NCI-H1105 treated with DMSO at 0.1 percent for 48 hours (cell line): Measurements from ENCODE around the gene PHACTR2.
"Not testable (repeated sequence)": the region's sequence is repeated elsewhere in the genome, so short reads cannot be mapped to it uniquely, and the experiment has no call there.

Source experiments
- DNase-seq: peaks from one replicate; lab custom pipeline; 2025; lab: John Stamatoyannopoulos, UW

PHACTR2 gene

GRCh38 chr6:143766185-143766553, 88.4 kb downstream of the PHACTR2 start:
- DNase-seq: no peak

DNA sequence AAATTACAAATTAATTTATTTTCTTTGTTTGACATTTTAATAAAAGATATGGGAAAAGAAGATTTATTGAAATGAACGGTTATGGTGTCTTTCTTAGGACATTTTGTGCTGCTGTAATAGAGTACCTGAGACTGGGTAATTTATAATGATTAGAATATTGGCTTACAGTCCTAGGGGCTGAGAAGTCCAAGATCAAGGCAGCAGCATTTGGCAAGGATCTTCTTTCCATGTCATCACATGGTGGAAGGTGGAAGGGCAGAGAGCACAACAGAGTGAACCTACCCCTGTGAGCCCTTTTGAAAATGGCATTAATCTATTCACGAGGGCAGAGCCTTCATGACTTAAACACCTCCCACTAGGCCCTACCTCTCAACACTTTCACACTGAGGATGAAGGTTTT, 89.7 kb downstream of the PHACTR2 start:
- DNase-seq: no peak

DNA sequence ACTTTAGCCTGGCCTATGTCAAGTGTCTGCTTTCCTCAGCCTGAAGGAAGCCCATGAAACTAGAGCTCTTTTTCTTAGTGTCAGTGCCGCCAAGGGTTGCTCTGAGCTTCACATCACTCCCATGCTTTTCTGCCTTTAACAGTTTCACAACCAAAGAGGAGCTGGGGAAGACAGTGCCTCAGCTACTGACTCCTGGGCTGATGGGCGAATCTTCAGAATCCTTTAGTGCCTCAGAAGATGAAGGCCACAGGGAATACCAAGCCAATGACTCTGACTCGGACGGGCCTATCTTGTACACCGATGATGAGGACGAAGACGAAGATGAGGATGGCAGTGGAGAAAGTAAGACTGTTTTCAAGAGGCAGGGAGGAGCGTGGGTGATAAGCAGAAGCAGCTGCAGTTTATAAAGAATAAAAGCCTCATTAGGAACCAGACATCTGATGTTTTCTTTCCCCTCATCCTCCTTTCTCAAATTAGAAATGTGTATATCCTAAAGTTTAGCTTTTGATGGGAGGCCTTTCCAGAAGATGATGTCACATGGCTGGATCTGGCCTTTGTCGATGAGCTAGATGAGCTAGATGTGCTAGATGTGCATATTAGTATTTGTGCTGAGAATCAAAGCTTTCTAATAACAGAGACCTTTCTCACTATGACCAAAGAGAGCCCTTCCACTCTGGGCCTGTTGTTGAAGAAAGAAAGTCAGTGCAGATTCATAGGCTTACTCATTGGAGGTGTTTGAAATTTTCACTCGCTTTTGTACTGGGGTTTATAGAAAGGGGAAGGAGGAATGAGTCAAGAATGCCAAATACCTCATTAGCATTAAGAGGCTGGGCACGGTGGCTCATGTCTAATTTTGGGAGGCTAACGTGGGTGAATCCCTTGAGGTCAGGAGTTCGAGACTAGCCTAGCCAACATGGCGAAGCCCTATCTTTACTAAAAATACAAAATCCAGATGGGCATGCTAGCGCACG, 94.6 kb downstream of the PHACTR2 start:
- DNase-seq: no peak

DNA sequence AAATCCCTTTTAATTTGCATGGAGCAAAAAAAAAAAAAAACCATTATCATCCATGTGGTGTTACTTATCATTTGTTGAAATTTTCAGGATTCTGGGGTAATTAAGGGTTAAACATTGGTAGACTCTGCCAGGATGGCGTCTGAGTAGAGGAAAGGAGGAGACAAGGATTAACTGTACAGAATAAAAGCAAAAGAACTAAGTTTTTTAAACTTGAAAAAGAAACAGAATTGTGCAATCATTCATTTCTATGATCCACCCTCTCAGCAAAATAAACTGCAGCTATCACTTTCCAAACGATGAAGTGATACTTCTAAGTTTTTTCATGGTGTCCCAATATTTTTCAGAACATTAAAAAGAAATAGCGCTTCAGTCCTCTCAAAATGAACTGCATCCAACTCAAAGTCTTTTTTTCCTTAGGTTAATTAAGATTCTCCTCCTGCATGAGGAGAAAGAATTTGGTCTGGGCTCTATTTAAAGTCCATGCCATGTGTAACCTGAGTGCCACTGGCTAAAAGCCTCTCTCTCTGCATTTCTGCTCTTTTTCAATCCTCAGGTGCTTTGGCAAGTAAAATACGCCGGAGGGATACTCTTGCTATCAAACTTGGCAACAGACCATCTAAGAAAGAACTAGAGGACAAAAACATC, 95.9 kb downstream of the PHACTR2 start:
- DNase-seq: no peak

DNA sequence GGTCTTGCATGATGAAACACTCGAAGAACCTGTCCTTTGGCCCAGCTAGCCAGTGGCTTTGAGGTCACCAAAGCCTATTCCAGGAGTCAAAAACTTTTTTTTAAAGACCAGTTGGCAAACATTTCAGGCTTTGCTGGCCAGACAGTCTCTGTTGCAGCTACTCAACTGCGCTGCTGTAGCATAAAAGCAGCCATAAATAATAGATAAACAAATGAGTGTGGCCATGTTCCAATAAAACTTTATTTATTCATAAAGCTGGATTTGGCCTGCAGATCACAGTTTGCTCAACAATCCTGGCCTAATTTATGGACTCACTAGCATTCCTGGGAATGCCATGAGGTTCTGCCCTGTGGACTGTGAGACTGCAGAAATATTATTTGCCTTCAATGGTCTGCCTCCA, 96.6 kb downstream of the PHACTR2 start:
- no peak for DNase-seq

DNA sequence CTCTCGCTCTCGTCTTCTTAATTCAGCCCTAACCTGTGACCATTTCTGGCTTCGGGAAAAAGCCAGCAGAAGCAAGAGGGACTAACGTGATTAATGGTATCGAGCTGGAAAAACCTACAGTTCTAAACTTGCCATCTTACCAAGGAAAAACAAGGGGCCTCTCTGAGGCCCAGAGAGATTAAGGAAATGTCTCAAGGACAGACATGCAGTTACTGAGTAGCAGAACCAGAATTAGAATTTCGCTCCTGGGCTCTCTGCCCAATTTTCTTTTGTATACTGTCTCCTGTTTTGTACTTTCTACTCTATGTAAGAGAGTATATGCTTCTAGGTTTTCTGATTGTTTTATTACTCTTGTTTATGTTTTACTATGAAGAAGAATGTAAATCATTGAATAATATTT, 97.6 kb downstream of the PHACTR2 start:
- no peak for DNase-seq

DNA sequence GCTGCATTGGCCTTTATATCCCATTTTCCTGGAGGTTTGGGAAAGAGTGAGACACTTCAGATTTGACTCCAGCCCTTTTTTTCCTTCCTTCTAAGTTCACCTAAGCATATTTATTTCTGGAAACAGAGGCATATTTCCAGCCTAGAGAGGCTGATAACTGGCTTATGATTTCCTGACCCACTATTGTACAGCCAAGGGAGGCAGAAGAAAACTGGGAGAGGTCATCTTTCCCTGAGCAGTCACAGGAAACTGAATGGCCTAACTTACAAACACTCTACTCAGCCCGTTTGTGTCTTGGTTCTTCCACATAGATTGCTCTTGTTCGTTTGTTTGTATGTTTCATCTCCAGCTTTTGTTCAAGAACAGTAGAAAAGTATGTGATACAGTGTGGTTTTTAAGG, 101.2 kb downstream of the PHACTR2 start:
- no peak for DNase-seq

- DNase-seq: no peak
Observed at GRCh38 chr6:143782481-143782880, 104.7 kb downstream of the PHACTR2 start.

DNA sequence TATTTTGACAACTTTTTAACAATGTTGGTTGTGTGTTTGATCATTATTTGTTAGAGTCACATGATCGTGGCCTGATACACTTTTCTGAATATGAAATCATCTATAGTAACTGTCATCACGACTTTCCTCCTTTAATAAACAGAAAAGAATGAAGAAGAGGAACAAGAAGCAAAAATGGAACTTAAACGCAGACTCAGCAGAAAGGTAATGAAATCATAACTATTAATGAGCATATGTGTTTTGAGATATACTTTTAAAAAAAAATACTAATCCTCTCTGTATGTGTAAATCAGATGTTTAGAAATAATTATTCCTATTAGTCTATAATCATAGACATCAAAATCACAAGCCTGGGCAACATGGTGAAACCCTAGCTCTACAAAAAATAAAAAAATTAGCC, 105.3 kb downstream of the PHACTR2 start:
- DNase-seq: no peak

DNA sequence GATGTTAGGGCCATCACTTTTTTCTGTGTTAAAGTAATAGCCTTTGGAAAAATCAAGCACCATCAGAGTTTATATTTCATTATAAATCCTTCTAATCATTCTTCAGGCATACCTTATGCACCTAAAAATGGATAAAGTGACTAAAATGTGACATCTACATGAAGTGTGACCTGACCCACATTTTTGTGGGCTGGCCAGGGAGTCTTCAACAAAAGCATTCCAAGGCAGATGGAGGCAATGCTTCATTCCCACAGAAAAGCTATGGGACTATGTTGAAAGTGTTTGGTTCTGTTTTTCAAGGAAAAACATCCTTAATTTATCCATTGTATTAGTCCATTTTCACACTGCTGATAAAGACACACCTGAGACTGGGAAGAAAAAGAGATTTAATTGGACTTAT, 106.6 kb downstream of the PHACTR2 start:
- DNase-seq: no peak

GRCh38 chr6:143786371-143786770, 108.6 kb downstream of the PHACTR2 start:
- DNase-seq: not testable (repeated sequence)

GRCh38 chr6:143792402-143793279, 114.9 kb downstream of the PHACTR2 start:
- DNase-seq: no peak

DNA sequence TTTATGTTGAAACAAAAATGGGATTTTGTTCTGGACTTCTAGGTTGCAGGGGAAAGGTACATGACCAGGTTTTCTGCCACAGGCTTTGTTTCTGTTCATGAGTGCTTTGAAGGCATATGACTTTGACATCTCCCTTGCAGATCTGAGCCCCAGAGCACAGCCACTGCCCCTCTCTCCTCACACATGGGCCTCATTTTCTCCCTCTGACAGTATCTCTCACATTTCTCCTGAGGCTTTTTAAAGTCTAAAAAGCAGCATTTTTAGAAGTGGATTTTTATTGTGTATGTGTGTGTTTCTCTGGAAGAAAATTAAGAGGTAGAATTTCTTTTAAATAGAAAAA, 115.5 kb downstream of the PHACTR2 start:
- no peak for DNase-seq

DNA sequence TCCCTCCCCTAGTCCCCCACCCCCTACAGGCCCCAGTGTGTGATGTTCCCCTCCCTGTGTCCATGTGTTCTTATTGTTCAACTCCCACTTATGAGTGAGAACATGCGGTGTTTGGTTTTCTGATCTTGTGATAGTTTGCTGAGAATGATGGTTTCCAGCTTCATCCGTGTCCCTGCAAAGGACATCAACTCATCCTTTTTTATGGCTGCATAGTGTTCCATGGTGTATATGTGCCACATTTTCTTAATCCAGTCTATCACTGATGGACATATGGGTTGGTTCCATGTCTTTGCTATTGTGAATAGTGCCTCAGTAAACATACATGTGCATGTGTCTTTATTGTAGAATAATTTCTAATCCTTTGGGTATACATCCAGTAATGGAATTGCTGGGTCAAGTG, 118.8 kb downstream of the PHACTR2 start:
- DNase-seq: not testable (repeated sequence)

GRCh38 chr6:143798487-143798886, 120.7 kb downstream of the PHACTR2 start:
- DNase-seq: not testable (repeated sequence)

- no peak for DNase-seq
Observed at GRCh38 chr6:143802833-143803565, 125.2 kb downstream of the PHACTR2 start.

GRCh38 chr6:143803769-143804568, 126.2 kb downstream of the PHACTR2 start:
- no peak for DNase-seq

GRCh38 chr6:143804835-143805239, 127.1 kb downstream of the PHACTR2 start:
- DNase-seq: no peak

- no peak for DNase-seq
Observed at GRCh38 chr6:143806282-143807102, 128.7 kb downstream of the PHACTR2 start.
